WTC11 (cell line): Measurements from ENCODE around the gene SOCS3. TPM values are rescaled to one million over a fixed set of nuclear protein-coding genes. Genes with fewer than 3 reads are reported as not detected.

Experiments used
- ATAC-seq: fragments of 200-7000 bp; cut with Tn5 transposase; 2 replicates; pipeline ENCODE4 v1.10.0; 2021; ENCODE audit warnings: mild to moderate bottlenecking, moderate library complexity
- CTCF ChIA-PET: fragments of 300-600 bp; sonication (Branson Sonifier 250); formaldehyde crosslinking; loops from one replicate; lab custom pipeline; 2021; ENCODE audit warnings: antibody characterized with exemption; lab: Charles Lee
- POLR2A ChIA-PET: fragments of 350-600 bp; sonication (Branson Sonifier 250); formaldehyde crosslinking; loops from one replicate; lab custom pipeline; 2021; ENCODE audit warnings: antibody characterized with exemption; lab: Charles Lee
- DNase-seq: peaks from one replicate; pipeline ENCODE4 v3.0.0; 2021; ENCODE audit warnings: low spot score
- H3K27ac Mint-ChIP-seq: 2 replicates; pipeline ENCODE4 v1.8.0; 2021; ENCODE audit warnings: mixed read lengths
- H3K27me3 Mint-ChIP-seq: 2 replicates; pipeline ENCODE4 v1.8.0; 2021; ENCODE audit warnings: low read depth, mild to moderate bottlenecking, moderate library complexity, mixed read lengths
- H3K36me3 Mint-ChIP-seq: 2 replicates; pipeline ENCODE4 v1.8.0; 2021; ENCODE audit warnings: mixed read lengths
- H3K4me1 Mint-ChIP-seq: 2 replicates; pipeline ENCODE4 v1.8.0; 2022; ENCODE audit warnings: mixed read lengths
- H3K4me3 Mint-ChIP-seq: 2 replicates; pipeline ENCODE4 v1.8.0; 2021; ENCODE audit warnings: mild to moderate bottlenecking, moderate library complexity, mixed read lengths
- H3K9me3 Mint-ChIP-seq: 2 replicates; pipeline ENCODE4 v1.8.0; 2021; ENCODE audit warnings: mixed read lengths
- ELF4 ChIP-seq: sonication (generic); formaldehyde crosslinking; IDR thresholded peaks from 2 replicates; pipeline ENCODE4 v1.8.1; 2022; ENCODE audit warnings: low read depth, mild to moderate bottlenecking, moderate library complexity, missing genetic modification reagents
- EMX1 ChIP-seq: fragments of 250-450 bp; sonication (Bioruptor Pico); IDR thresholded peaks from 2 replicates; pipeline ENCODE4 v1.8.0; 2021; ENCODE audit warnings: mild to moderate bottlenecking
- ETV6 ChIP-seq: sonication (generic); formaldehyde crosslinking; IDR thresholded peaks from 2 replicates; pipeline ENCODE4 v1.8.1; 2022; ENCODE audit warnings: mild to moderate bottlenecking, missing genetic modification reagents
- FOXJ3 ChIP-seq: sonication (generic); formaldehyde crosslinking; IDR thresholded peaks from 2 replicates; pipeline ENCODE4 v1.9.0; 2021; ENCODE audit warnings: missing genetic modification reagents, mild to moderate bottlenecking, borderline replicate concordance
- HMGXB4 ChIP-seq: sonication (generic); formaldehyde crosslinking; IDR thresholded peaks from 2 replicates; pipeline ENCODE4 v1.8.1; 2023; ENCODE audit warnings: mild to moderate bottlenecking, moderate library complexity, missing genetic modification reagents
- IRF2 ChIP-seq: sonication (generic); formaldehyde crosslinking; IDR thresholded peaks from 2 replicates; pipeline ENCODE4 v1.8.0; 2022; ENCODE audit warnings: low read depth, missing genetic modification reagents, borderline replicate concordance
- JAZF1 ChIP-seq: fragments of 250-450 bp; sonication (Bioruptor Pico); IDR thresholded peaks from 2 replicates; pipeline ENCODE4 v1.9.0; 2021; ENCODE audit warnings: moderate library complexity, mild to moderate bottlenecking, inconsistent platforms
- MXD4 ChIP-seq: fragments of 250-450 bp; sonication (Bioruptor Pico); IDR thresholded peaks from 2 replicates; pipeline ENCODE4 v1.8.0; 2021; ENCODE audit warnings: mild to moderate bottlenecking, moderate library complexity, borderline replicate concordance
- MYBL2 ChIP-seq: sonication (generic); formaldehyde crosslinking; IDR thresholded peaks from 2 replicates; pipeline ENCODE4 v1.8.1; 2023; ENCODE audit warnings: mild to moderate bottlenecking, moderate library complexity, missing genetic modification reagents
- NFATC4 ChIP-seq: fragments of 250-450 bp; sonication (Bioruptor Pico); IDR thresholded peaks from 2 replicates; pipeline ENCODE4 v1.9.0; 2021; ENCODE audit warnings: mild to moderate bottlenecking
- PREB ChIP-seq: sonication (generic); formaldehyde crosslinking; IDR thresholded peaks from 2 replicates; pipeline ENCODE4 v1.8.1; 2022; ENCODE audit warnings: mild to moderate bottlenecking, missing genetic modification reagents, moderate library complexity, borderline replicate concordance
- RELA ChIP-seq: sonication (generic); formaldehyde crosslinking; IDR thresholded peaks from 2 replicates; pipeline ENCODE4 v1.8.1; 2022; ENCODE audit warnings: missing genetic modification reagents, mild to moderate bottlenecking, borderline replicate concordance
- SMAD3 ChIP-seq: sonication (generic); formaldehyde crosslinking; IDR thresholded peaks from 2 replicates; pipeline ENCODE4 v1.8.0; 2022; ENCODE audit warnings: missing genetic modification reagents, mild to moderate bottlenecking, borderline replicate concordance
- TP53 ChIP-seq: sonication (generic); formaldehyde crosslinking; IDR thresholded peaks from 2 replicates; pipeline ENCODE4 v1.8.1; 2023; ENCODE audit warnings: mild to moderate bottlenecking, missing genetic modification reagents
- ZNF317 ChIP-seq: sonication (generic); formaldehyde crosslinking; IDR thresholded peaks from 2 replicates; pipeline ENCODE4 v1.8.1; 2023; ENCODE audit warnings: low read depth, mild to moderate bottlenecking, moderate library complexity, missing genetic modification reagents, borderline replicate concordance
- ZNF416 ChIP-seq: fragments of 250-450 bp; sonication (Bioruptor Pico); IDR thresholded peaks from 2 replicates; pipeline ENCODE4 v1.9.0; 2021; ENCODE audit warnings: mild to moderate bottlenecking, inconsistent platforms
- ZSCAN18 ChIP-seq: fragments of 250-450 bp; sonication (Bioruptor Pico); IDR thresholded peaks from 2 replicates; pipeline ENCODE4 v2.1.2; 2022; ENCODE audit warnings: mild to moderate bottlenecking, moderate library complexity
- total RNA-seq: library from RNA; stranded (reverse); gene quantifications from 3 replicates; pipeline ENCODE4 v1.2.3, GENCODE V29; 2021
- TF ChIP-seq, protein P1 (sequence below): sonication (generic); formaldehyde crosslinking; IDR thresholded peaks from 2 replicates; pipeline ENCODE4 v1.8.0; 2022; ENCODE audit warnings: mild to moderate bottlenecking, missing genetic modification reagents
- TF ChIP-seq, protein P2 (sequence below): sonication (generic); formaldehyde crosslinking; IDR thresholded peaks from 2 replicates; pipeline ENCODE4 v1.8.1; 2023; ENCODE audit warnings: mild to moderate bottlenecking, missing genetic modification reagents
- TF ChIP-seq, protein P3 (sequence below): fragments of 250-450 bp; sonication (Bioruptor Pico); IDR thresholded peaks from 2 replicates; pipeline ENCODE4 v1.8.0; 2021; ENCODE audit warnings: mild to moderate bottlenecking
- TF ChIP-seq, protein P4 (sequence below): fragments of 200-600 bp; IDR thresholded peaks from 2 replicates; pipeline ENCODE4 v1.8.0; 2022; ENCODE audit warnings: antibody characterized with exemption

Gene SOCS3
- total RNA-seq, 1 experiment from 2014 or later, result 23.8 TPM

DNA sequence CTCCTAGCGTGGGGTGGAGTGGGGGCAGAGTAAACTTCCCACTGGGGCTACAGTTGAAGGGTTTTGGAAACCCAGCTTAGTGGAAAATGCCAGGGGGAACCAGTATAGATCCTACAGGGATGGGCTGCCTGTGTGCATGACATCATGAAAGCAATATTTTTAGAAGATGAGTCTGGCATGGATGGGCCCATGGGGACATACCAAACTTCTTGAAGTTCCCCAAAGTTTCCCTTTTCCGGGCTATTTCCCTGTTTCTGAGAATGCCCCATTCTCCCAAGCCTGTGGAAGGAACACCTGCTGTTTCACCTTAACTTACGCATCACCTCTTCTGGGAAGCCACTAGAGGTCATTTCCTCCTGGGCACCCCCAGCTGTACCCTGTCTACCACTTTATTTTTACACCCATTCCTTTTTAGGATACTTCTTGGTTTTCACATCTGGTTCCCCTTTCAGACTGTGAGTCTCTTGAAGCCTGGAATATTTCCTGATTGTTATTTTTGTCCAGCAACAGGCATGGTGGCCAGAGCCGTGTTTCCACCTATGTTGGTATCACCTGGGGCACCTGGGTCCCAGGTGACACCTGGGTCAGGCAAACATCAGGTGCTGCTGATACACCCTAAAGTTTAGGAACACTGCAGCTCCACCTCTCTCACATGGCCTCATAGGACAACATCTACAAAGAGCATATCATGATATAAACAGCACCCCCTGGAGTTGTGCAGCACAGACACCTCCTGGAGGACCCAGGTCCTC lies 9.8 kb downstream of the SOCS3 start:
- no peaks in the 10 kb centered on the region for H3K36me3 Mint-ChIP-seq
- POLR2A ChIA-PET, result no interaction called here
- no peaks in the 10 kb centered on the region for H3K9me3 Mint-ChIP-seq
- CTCF ChIA-PET, result no interaction called here
- H3K27ac Mint-ChIP-seq, result no peak overlapping the region
- no peak for ATAC-seq
- peaks cover 8% of the 10 kb centered on the region for H3K27me3 Mint-ChIP-seq
- H3K4me1 Mint-ChIP-seq, result peaks cover 37% of the 10 kb centered on the region
- no peak for DNase-seq
- TF ChIP-seq, protein P1, sequence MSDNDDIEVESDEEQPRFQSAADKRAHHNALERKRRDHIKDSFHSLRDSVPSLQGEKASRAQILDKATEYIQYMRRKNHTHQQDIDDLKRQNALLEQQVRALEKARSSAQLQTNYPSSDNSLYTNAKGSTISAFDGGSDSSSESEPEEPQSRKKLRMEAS (CRISPR knock-in tag), result no peak
- TF ChIP-seq ZNF416 (CRISPR knock-in tag), result no peak
- no peak for TF ChIP-seq PREB
- TF ChIP-seq HMGXB4, result no peak
- no peak overlapping the region for H3K4me3 Mint-ChIP-seq

- H3K4me1 Mint-ChIP-seq, result peaks cover 29% of the 10 kb centered on the region
- H3K4me3 Mint-ChIP-seq, result no peak overlapping the region
- H3K27ac Mint-ChIP-seq, result no peak overlapping the region
- TF ChIP-seq JAZF1 (CRISPR knock-in tag) (no peak), TP53 (no peak), ETV6 (no peak), ZSCAN18 (no peak), FOXJ3 (CRISPR knock-in tag) (no peak), IRF2 (CRISPR knock-in tag) (no peak), EMX1 (CRISPR knock-in tag) (no peak)
- TF ChIP-seq, protein P2, sequence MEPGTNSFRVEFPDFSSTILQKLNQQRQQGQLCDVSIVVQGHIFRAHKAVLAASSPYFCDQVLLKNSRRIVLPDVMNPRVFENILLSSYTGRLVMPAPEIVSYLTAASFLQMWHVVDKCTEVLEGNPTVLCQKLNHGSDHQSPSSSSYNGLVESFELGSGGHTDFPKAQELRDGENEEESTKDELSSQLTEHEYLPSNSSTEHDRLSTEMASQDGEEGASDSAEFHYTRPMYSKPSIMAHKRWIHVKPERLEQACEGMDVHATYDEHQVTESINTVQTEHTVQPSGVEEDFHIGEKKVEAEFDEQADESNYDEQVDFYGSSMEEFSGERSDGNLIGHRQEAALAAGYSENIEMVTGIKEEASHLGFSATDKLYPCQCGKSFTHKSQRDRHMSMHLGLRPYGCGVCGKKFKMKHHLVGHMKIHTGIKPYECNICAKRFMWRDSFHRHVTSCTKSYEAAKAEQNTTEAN (CRISPR knock-in tag), result no peak
- ATAC-seq, result no peak
- DNase-seq, result no peak
- peaks cover 4% of the 10 kb centered on the region for H3K27me3 Mint-ChIP-seq
- POLR2A ChIA-PET, result no interaction called here
- no peaks in the 10 kb centered on the region for H3K9me3 Mint-ChIP-seq
- H3K36me3 Mint-ChIP-seq, result no peaks in the 10 kb centered on the region
- CTCF ChIA-PET, result interaction anchor here (0.7 to 1.3 kb wide), 2 partner anchors 13 to 172 kb away, joined by 4 read pairs; no protein-coding TSS in a partner anchor
Observed at GRCh38 chr17:78348055-78348770, 11.7 kb downstream of the SOCS3 start.

DNA sequence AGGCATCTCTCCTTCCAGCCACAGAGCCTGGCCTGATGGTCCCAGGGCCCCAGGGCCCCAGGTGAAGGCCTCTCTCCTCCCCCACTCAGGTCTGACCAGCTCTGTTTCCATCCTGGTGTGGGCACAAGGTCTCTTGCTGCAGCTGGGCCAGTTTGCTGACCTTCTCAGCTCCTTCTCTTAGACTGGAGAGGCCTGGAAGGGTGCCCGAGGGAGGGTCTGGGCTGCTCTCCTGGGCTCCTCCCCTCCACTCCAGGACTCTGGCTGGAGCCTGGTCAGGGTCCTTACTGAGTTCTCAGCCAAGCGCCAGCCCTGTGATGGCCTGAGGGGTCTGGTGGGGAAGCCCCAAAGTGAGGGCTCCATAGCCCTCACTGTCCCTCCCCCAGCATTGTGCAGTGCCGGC lies 12.4 kb downstream of the SOCS3 start:
- Mint-ChIP-seq H3K4me3 (no peak overlapping the region), H3K4me1 (peaks cover 35% of the 10 kb centered on the region), H3K36me3 (no peaks in the 10 kb centered on the region), H3K9me3 (no peaks in the 10 kb centered on the region), H3K27ac (no peak overlapping the region), H3K27me3 (peaks cover 8% of the 10 kb centered on the region)
- ATAC-seq, result no peak
- ChIA-PET POLR2A (interaction anchor here (0.6 kb wide), 1 partner anchor 180 kb away, joined by 6 read pairs; no protein-coding TSS in a partner anchor), CTCF (interaction anchor here (1.3 kb wide), 1 partner anchor 13 kb away, joined by 4 read pairs; no protein-coding TSS in a partner anchor)
- no peak for DNase-seq
- TF ChIP-seq RELA (CRISPR knock-in tag) (no peak), MXD4 (no peak), ELF4 (CRISPR knock-in tag) (no peak), NFATC4 (CRISPR knock-in tag) (no peak), SMAD3 (CRISPR knock-in tag) (no peak), ZNF317 (CRISPR knock-in tag) (no peak), MYBL2 (CRISPR knock-in tag) (no peak)
- TF ChIP-seq, protein P3, sequence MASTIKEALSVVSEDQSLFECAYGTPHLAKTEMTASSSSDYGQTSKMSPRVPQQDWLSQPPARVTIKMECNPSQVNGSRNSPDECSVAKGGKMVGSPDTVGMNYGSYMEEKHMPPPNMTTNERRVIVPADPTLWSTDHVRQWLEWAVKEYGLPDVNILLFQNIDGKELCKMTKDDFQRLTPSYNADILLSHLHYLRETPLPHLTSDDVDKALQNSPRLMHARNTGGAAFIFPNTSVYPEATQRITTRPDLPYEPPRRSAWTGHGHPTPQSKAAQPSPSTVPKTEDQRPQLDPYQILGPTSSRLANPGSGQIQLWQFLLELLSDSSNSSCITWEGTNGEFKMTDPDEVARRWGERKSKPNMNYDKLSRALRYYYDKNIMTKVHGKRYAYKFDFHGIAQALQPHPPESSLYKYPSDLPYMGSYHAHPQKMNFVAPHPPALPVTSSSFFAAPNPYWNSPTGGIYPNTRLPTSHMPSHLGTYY (CRISPR knock-in tag), result no peak
- TF ChIP-seq, protein P4, sequence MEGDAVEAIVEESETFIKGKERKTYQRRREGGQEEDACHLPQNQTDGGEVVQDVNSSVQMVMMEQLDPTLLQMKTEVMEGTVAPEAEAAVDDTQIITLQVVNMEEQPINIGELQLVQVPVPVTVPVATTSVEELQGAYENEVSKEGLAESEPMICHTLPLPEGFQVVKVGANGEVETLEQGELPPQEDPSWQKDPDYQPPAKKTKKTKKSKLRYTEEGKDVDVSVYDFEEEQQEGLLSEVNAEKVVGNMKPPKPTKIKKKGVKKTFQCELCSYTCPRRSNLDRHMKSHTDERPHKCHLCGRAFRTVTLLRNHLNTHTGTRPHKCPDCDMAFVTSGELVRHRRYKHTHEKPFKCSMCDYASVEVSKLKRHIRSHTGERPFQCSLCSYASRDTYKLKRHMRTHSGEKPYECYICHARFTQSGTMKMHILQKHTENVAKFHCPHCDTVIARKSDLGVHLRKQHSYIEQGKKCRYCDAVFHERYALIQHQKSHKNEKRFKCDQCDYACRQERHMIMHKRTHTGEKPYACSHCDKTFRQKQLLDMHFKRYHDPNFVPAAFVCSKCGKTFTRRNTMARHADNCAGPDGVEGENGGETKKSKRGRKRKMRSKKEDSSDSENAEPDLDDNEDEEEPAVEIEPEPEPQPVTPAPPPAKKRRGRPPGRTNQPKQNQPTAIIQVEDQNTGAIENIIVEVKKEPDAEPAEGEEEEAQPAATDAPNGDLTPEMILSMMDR, result no peak
